ENCODE data around the gene TMEM184A. TPM values are rescaled to one million over a fixed set of nuclear protein-coding genes. Genes with fewer than 3 reads are reported as not detected.

TMEM184A gene
- total and polyA plus RNA-seq, 8 donors: 3.8 to 99.4 (median 17.2) TPM

DNA sequence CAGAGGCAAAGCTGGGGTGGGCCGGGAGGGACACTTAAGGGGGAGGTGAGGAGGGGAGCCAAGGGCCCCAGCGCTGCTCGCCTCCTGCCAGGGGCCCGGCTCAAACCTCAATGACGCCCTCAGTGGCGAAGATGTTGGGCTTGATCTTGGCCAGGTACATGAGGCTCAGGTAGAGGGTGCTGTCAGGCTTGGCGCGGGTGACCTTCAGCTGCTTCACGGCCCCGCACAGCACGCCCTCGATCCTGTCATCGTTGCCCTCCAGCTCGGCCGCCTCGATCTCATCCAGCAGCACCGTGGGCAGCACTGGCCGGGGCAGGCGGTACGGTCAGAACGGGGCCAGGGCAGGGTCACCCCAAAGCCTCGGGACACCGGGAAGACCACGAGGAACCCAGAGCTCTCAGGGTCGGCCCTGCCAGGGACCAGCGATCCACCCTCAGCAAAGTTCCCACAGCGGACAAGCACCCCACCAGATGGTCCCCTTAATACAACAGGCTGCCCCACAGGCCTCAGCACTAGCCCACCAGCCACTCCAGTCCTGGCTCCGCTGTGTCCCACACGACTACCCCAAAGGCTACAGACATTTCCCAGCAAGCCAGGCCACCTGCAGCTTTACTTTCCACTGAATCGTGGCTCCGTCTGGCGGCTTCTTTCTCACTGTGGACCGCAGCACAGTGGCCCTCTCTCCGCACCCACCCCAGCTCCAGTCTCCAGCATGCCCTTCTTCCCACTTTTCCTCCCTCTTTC lies 55.8 kb downstream of the TMEM184A start:
- TF ChIP-seq CTCF (IDR thresholded peaks at IDR 0.05) (no peak), POLR2A (IDR thresholded peaks at IDR 0.05) (no peak), POLR2AphosphoS5 (IDR thresholded peaks at IDR 0.05) (no peak), EP300 (IDR thresholded peaks at IDR 0.05) (no peak)
- H3K27ac ChIP-seq: no peak overlapping the region
- 95 to 97% (median 96%) methylated on average over 24 to 34 of the region's 34 CpGs for WGBS, 5 donors
- no peak overlapping the region for H3K4me3 ChIP-seq
- H3K4me1 ChIP-seq: peaks cover 13 to 37% (median 35%) of the 10 kb centered on the region in 4 donors
- intact Hi-C loops (cut with DNase I; ENCODE audit: low total_unique reads): no loop called here
- H3K36me3 ChIP-seq: peaks cover 69 to 78% (median 77%) of the 10 kb centered on the region in 4 donors
- H3K27me3 ChIP-seq: no peaks in the 10 kb centered on the region
- DNase-seq: no peak
- H3K9me3 ChIP-seq: no peaks in the 10 kb centered on the region

GRCh38 chr7:1499367-1500029 lies 56.5 kb downstream of the TMEM184A start:
- intact Hi-C loops (cut with DNase I; ENCODE audit: low total_unique reads): no loop called here
- Histone ChIP-seq H3K27ac (no peak overlapping the region), H3K4me1 (peaks cover 13 to 32% (median 28%) of the 10 kb centered on the region in 4 donors), H3K27me3 (no peaks in the 10 kb centered on the region), H3K4me3 (no peak overlapping the region), H3K36me3 (peaks cover 77 to 85% (median 84%) of the 10 kb centered on the region in 4 donors), H3K9me3 (no peaks in the 10 kb centered on the region)
- TF ChIP-seq CTCF (IDR thresholded peaks at IDR 0.05) (no peak), POLR2AphosphoS5 (IDR thresholded peaks at IDR 0.05) (no peak), POLR2A (IDR thresholded peaks at IDR 0.05) (no peak), EP300 (IDR thresholded peaks at IDR 0.05) (no peak)
- WGBS, 5 donors: 88 to 93% (median 91%) methylated on average over 26 to 33 of the region's 33 CpGs
- DNase-seq: no peak

- Histone ChIP-seq H3K27me3 (no peaks in the 10 kb centered on the region), H3K36me3 (peaks cover 83 to 94% (median 93%) of the 10 kb centered on the region in 4 donors), H3K4me3 (no peak overlapping the region), H3K27ac (no peak overlapping the region), H3K9me3 (no peaks in the 10 kb centered on the region), H3K4me1 (peaks cover 13 to 28% (median 23%) of the 10 kb centered on the region in 4 donors)
- TF ChIP-seq POLR2A (IDR thresholded peaks at IDR 0.05) (no peak), CTCF (IDR thresholded peaks at IDR 0.05) (no peak), EP300 (IDR thresholded peaks at IDR 0.05) (no peak), POLR2AphosphoS5 (IDR thresholded peaks at IDR 0.05) (no peak)
- WGBS, 5 donors: 94 to 97% (median 96%) methylated on average over 35 to 62 of the region's 62 CpGs
- DNase-seq: no peak
- intact Hi-C loops (cut with DNase I; ENCODE audit: low total_unique reads): no loop called here
Measured at GRCh38 chr7:1498370-1499305, 57.4 kb downstream of the TMEM184A start.
